Measurements from ENCODE around the gene XPOT. TPM values are rescaled to one million over a fixed set of nuclear protein-coding genes. Genes with fewer than 3 reads are reported as not detected.
"Not testable (repeated sequence)": the region's sequence is repeated elsewhere in the genome, so short reads cannot be mapped to it uniquely, and the experiment has no call there.

XPOT gene, protein sequence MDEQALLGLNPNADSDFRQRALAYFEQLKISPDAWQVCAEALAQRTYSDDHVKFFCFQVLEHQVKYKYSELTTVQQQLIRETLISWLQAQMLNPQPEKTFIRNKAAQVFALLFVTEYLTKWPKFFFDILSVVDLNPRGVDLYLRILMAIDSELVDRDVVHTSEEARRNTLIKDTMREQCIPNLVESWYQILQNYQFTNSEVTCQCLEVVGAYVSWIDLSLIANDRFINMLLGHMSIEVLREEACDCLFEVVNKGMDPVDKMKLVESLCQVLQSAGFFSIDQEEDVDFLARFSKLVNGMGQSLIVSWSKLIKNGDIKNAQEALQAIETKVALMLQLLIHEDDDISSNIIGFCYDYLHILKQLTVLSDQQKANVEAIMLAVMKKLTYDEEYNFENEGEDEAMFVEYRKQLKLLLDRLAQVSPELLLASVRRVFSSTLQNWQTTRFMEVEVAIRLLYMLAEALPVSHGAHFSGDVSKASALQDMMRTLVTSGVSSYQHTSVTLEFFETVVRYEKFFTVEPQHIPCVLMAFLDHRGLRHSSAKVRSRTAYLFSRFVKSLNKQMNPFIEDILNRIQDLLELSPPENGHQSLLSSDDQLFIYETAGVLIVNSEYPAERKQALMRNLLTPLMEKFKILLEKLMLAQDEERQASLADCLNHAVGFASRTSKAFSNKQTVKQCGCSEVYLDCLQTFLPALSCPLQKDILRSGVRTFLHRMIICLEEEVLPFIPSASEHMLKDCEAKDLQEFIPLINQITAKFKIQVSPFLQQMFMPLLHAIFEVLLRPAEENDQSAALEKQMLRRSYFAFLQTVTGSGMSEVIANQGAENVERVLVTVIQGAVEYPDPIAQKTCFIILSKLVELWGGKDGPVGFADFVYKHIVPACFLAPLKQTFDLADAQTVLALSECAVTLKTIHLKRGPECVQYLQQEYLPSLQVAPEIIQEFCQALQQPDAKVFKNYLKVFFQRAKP
- total RNA-seq (2014; rRNA removed; shearing (Covaris generic)): 118 and 141 TPM in 2 replicates

DNA sequence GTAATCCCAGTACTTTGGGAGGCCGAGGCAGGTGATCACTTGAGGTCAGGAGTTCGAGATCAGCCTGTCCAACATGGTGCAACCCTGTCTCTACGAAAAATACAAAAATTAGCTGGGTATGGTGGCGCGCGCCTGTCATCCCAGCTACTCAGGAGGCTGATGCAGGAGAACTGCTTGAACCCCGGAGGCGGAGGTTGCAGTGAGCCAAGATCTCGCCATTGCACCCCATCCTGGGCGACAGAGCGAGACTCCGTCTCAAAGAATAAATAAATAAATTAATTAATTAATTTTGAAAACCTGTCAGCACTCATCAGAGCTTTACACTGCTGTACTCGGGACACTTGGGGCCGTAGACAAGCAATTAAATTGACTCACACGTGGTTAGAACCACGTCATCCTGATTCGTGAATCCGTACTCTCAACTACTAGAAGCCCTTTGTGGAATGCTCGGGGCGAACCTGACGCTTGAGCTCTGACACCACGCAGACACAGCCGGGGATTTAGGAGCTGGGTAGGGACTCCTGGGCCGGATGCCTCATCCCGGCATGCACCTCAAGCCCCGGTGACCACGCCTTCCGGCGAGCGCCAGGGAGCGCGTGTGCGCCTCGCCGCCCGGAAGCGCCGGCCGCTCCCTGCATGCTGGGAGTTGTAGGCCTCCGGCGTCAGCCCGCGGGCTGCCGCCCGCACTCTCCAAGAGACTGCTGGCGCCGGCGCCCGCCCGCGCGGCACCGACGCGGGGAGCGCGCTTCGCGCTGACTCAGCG is at the start of gene XPOT:
Gene XPOT, plus strand, starts transcription at position 686 of the 763 bp plus-strand sequence. CDS start 5,644 bp downstream, outside the sequence.
- DNase-seq: peak; percentile 93
- Histone ChIP-seq H3K4me3 (ENCODE audit: insufficient read depth, low read depth, low read length) (peak within 1 kb of the TSS; percentile 93), H3K27me3 (ENCODE audit: control insufficient read depth, insufficient read depth, low read length) (no peaks in the 10 kb centered on the region), H3K36me3 (replicated peaks; ENCODE audit: control insufficient read depth, insufficient read depth, low read length) (no peaks in the 10 kb centered on the region)

DNA sequence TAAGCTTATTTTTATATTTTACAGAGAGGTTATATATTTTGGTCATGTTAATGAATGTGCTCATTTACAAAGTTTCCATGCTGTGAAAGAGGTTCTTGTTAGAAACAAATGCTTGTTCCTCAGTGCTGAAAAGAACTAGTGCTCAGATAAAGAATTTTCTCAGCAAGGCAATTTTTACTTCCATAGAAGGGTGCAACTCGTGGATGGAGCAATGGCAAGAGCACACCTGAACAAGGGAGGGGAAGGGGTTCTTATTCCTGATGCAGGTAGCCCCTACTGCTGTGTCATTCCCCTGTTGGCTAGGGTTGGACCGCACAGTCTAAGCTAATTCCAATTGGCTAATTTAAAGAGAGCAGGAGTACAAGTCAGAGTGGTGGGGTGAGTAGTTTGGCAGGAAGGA is 48.0 kb upstream of the XPOT start:
- not testable (repeated sequence) for DNase-seq; H3K4me3 ChIP-seq (ENCODE audit: insufficient read depth, low read depth, low read length); H3K27me3 ChIP-seq (ENCODE audit: control insufficient read depth, insufficient read depth, low read length)

DNA sequence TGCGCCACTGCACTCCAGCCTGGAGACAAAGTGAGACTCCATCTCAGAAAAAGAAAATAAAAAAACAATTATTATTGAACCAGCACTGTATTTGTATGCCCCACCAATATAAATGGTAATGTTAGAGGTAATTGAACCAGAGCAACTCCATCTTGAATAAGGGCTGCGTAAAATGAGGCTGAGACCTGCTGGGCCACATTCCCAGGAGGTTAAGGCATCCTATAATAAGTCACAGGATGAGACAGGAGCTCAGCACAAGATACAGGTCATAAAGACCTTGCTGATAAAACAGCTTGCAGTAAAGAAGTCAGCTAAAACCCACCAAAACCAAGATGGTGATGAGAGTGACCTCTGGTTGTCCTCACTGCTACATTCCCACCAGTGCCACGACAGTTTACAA is 43.0 kb upstream of the XPOT start:
- DNase-seq; H3K4me3 ChIP-seq (ENCODE audit: insufficient read depth, low read depth, low read length); H3K27me3 ChIP-seq (ENCODE audit: control insufficient read depth, insufficient read depth, low read length); H3K36me3 ChIP-seq (replicated peaks; ENCODE audit: control insufficient read depth, insufficient read depth, low read length): not testable (repeated sequence)

More for the DNA sequence above, 48.0 kb upstream of the XPOT start:
- not testable (repeated sequence) for H3K36me3 ChIP-seq (replicated peaks; ENCODE audit: control insufficient read depth, insufficient read depth, low read length)

DNA sequence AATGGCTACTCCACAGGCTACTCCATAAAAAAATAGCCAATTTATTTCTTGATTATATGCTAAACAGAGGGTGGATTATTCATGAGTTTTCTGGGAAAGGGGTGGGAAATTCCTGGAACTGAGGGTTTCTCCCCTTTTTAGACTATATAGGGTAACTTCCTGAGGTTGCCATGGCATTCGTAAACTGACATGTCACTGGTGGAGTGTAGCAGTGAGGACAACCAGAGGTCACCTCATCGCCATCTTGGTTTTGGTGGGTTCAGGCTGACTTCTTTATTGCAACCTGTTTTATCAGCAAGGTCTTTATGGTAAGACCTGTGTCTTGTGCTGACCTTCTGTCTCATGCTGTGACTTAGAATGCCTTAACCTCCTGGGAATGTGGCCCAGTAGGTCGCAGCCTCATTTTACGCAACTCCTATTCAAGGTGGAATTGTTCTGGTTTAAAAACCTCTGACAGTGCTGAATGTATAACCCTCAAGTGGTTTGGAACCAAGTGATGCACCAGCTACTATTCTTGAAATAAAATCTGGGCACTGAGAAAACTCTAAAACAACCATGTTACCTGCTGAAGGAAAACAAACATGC is 41.4 kb upstream of the XPOT start:
- H3K27me3 ChIP-seq (ENCODE audit: control insufficient read depth, insufficient read depth, low read length): no peaks in the 10 kb centered on the region
- no peak overlapping the region for H3K4me3 ChIP-seq (ENCODE audit: insufficient read depth, low read depth, low read length)
- no peak for DNase-seq

DNA sequence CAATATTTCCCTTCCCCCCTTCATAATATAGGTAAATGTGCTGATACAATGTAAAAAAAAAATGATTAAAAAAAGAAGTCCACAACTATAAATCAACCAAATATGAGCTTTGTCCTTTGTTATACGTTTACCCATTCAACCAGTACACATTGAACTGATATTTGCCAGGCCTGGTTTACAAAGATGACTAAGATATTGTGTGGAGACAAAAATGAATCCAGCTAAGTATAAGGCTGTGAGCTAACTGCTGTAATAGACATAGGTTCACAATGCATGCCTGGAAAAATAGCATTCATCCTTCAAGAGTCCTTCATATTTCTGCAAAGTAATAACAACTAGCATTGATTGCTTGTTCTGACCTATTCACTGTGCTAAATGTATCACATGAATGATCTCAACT is 20.5 kb upstream of the XPOT start:
- no peaks in the 10 kb centered on the region for H3K27me3 ChIP-seq (ENCODE audit: control insufficient read depth, insufficient read depth, low read length)

More for the DNA sequence above, 41.4 kb upstream of the XPOT start:
- no peaks in the 10 kb centered on the region for H3K36me3 ChIP-seq (replicated peaks; ENCODE audit: control insufficient read depth, insufficient read depth, low read length)

DNA sequence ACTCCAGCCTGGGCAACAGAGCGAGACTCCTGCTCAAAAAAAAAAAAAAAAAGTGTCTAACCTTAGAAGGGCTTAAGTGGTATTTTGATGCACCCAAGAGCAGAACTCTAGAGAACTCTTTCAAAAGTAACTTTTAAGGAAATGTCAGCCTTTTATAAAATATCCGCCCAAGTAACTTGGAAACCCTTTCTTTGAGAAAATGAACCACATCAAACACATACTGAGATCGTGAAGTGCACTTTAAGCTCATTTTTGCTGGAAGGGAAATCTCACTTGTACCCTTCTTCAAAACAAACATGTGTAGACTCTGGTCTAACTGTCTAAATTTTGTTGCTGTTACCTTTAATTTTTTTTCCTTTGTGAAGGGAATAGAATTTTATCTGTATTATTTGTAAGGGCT is 19.2 kb upstream of the XPOT start:
- no peak for DNase-seq
- H3K27me3 ChIP-seq (ENCODE audit: control insufficient read depth, insufficient read depth, low read length): no peaks in the 10 kb centered on the region; the same call in 1 of the 2 replicates
- no peaks in the 10 kb centered on the region for H3K36me3 ChIP-seq (replicated peaks; ENCODE audit: control insufficient read depth, insufficient read depth, low read length)
- H3K4me3 ChIP-seq (ENCODE audit: insufficient read depth, low read depth, low read length): no peak overlapping the region

More for the DNA sequence above, 20.5 kb upstream of the XPOT start:
- Histone ChIP-seq H3K4me3 (ENCODE audit: insufficient read depth, low read depth, low read length) (no peak overlapping the region), H3K36me3 (replicated peaks; ENCODE audit: control insufficient read depth, insufficient read depth, low read length) (no peaks in the 10 kb centered on the region)
- DNase-seq: no peak

DNA sequence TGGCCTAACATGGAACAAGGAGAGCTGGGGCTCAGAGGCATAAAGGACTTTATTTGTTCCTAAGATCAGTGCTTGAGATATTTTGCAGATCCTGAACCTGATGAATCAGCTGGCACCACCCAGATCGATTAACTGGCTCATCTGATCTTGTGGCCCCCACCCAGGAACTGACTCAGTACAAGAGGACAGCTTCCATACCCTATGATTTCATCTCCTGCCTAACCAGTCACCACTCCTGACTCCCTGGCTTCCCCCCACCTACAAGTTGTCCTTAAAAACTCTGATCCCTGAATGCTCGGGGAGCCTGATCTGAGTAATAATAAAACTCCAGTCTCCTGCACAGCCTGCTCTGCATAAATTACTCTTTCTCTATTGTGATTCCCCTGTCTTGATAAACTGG is 18.7 kb upstream of the XPOT start:
- Histone ChIP-seq H3K27me3 (ENCODE audit: control insufficient read depth, insufficient read depth, low read length) (peaks cover 2% of the 10 kb centered on the region; the same call in 1 of the 2 replicates), H3K4me3 (ENCODE audit: insufficient read depth, low read depth, low read length) (no peak overlapping the region), H3K36me3 (replicated peaks; ENCODE audit: control insufficient read depth, insufficient read depth, low read length) (no peaks in the 10 kb centered on the region)
- no peak for DNase-seq

DNA sequence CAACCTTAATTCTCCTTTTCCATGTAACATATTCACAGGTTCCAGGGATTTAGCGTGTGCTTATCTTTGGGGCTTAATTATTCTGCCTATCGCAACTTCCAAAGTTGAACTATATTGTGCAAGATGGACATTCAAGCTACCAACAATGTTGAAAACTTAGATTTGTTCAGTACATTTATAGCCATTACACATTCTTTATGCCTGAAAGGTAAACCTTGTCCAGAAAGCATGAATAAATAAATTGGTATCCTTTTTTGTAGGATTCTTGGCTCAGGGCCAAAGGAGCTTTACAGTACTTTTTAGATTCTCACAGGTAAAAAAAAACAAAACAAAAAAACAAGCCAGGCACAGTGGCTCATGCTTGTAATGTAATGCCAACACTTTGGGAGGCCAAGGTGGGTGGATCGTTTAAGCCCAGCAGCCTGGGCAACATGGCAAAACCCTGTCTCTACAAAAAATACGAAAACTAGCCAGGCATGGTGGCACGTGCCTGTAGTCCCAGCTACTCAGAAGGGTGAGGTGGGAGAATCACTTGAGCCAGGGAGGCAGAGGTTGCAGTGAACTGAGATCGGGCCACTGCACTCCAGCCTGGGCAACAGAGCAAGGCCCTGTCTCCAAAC is 16.9 kb upstream of the XPOT start:
- Histone ChIP-seq H3K36me3 (replicated peaks; ENCODE audit: control insufficient read depth, insufficient read depth, low read length) (no peaks in the 10 kb centered on the region), H3K4me3 (ENCODE audit: insufficient read depth, low read depth, low read length) (no peak overlapping the region), H3K27me3 (ENCODE audit: control insufficient read depth, insufficient read depth, low read length) (peaks cover 2% of the 10 kb centered on the region; the same call in 1 of the 2 replicates)
- no peak for DNase-seq

DNA sequence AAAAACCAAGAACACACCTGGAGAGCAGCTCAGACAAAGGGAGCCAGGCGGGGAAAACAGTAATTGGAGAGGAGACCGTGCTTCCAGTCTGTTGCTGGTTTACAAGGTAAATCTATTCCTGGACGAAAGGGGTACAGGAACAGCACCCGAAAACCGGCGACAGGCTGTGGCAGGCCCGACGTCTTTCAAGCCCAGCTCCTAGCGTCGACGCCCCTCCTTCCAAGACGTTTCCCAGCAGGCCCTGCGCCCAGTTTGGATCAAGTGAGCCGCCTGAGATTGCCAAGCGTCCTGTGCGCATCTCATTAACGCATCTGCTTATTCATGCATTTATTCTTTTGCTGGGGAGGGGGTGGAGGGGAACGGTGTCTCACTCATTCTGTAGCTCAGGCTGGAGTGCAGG is 15.0 kb upstream of the XPOT start:
- peaks cover 2% of the 10 kb centered on the region; the same call in 1 of the 2 replicates for H3K27me3 ChIP-seq (ENCODE audit: control insufficient read depth, insufficient read depth, low read length)
- no peaks in the 10 kb centered on the region for H3K36me3 ChIP-seq (replicated peaks; ENCODE audit: control insufficient read depth, insufficient read depth, low read length)
- no peak for DNase-seq
- no peak overlapping the region for H3K4me3 ChIP-seq (ENCODE audit: insufficient read depth, low read depth, low read length)

DNA sequence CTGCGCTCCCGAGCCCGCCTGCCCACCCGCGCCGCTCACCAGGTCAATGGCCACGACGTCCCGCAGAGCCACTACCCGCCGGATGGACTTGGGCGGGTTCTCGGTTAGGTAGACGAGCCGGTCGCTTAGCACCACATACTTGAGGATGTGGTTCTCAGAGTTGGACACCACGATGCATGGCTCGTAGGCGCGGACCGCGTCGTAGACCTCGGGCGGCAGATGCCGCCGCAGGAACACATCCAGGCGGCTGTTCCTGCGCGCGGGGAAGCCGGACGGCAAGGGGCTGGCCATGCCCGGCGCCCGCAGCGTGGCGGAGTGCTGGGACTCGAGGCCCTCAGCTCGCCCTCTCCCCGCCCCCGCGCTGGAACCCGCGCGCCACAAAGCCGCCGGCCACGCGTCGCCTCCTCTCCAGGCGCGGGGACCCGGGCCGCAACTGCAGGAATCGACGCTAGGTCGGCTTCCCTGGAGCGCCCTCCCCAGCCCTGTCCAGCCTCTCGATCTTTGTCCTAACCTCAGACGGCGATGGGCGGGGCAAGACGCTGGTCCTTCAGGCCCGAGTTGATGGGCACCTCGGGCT is 13.8 kb upstream of the XPOT start, which contains the start of gene C12orf56:
Gene C12orf56, minus strand, starts transcription at position 484 of the 577 bp plus-strand sequence. Its CDS starts 193 bp downstream, at position 291.
- Histone ChIP-seq H3K27me3 (ENCODE audit: control insufficient read depth, insufficient read depth, low read length) (peaks cover 2% of the 10 kb centered on the region; the same call in 1 of the 2 replicates), H3K4me3 (ENCODE audit: insufficient read depth, low read depth, low read length) (peak within 1 kb of the TSS; percentile 40; the same call in 1 of the 2 replicates), H3K36me3 (replicated peaks; ENCODE audit: control insufficient read depth, insufficient read depth, low read length) (no peaks in the 10 kb centered on the region)
- peak; percentile 59 for DNase-seq

DNA sequence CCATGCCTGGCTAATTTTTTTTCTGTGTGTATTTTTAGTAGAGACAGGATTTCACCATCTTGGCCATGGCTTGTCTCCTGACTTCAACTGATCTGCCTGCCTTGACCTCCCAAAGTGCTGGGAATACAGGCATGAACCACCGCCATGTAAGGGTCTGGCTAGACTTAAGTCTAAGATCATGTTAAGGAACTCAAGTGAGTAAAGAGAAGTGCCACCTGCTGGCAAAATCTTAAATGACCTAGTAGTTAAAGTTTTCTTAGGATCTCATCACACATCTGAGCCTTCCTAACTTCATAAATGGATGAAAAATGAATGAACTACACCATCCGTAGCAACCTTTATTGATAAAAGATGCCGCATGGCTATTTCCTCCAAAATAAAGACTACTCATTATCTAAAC is 12.0 kb upstream of the XPOT start:
- H3K27me3 ChIP-seq (ENCODE audit: control insufficient read depth, insufficient read depth, low read length): peaks cover 2% of the 10 kb centered on the region; the same call in 1 of the 2 replicates
- peak; percentile 42 for DNase-seq
- H3K36me3 ChIP-seq (replicated peaks; ENCODE audit: control insufficient read depth, insufficient read depth, low read length): no peaks in the 10 kb centered on the region
- no peak overlapping the region for H3K4me3 ChIP-seq (ENCODE audit: insufficient read depth, low read depth, low read length)

DNA sequence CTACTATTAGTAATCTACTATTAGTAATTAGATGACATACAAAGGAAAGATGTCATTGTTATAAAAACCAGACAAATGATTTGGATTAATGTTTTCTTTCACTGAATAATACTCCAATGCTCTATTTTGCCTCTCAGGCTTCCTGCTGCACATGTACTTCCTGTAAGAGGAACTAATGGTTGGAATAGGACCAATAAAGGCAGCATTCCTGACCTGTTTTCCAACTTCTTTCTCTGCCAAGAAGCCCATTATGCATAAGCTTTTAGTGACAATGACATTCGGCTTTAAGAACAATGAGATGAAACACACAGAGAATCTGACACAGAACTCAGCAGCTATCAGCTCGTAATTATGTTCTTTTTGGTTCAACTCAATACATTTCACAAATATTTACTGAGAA is 8.5 kb upstream of the XPOT start:
- DNase-seq: no peak
- Histone ChIP-seq H3K4me3 (ENCODE audit: insufficient read depth, low read depth, low read length) (no peak overlapping the region), H3K36me3 (replicated peaks; ENCODE audit: control insufficient read depth, insufficient read depth, low read length) (no peaks in the 10 kb centered on the region), H3K27me3 (ENCODE audit: control insufficient read depth, insufficient read depth, low read length) (no peaks in the 10 kb centered on the region; the same call in 1 of the 2 replicates)

DNA sequence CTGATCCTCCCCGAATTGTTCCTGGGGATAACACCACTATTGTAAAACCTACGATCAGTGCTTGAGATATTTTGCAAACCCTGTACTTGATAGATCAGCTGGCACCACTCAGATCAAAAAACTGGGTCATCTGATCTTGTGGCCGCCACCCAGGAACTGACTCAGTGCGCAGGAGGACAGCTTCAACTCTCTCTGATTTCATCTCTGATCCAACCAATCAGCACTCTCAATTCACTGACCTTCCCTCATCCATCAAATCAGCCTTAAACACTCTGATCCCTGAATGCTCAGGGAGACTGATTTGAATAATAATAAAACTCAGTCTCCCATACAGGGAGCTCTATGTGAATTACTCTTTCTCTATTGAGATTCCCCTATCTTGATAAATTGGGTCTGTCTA is 4.2 kb upstream of the XPOT start:
- Histone ChIP-seq H3K27me3 (ENCODE audit: control insufficient read depth, insufficient read depth, low read length) (no peaks in the 10 kb centered on the region), H3K4me3 (ENCODE audit: insufficient read depth, low read depth, low read length) (no peak overlapping the region)
- peak; percentile 49 for DNase-seq

More for the DNA sequence above, 4.2 kb upstream of the XPOT start:
- no peaks in the 10 kb centered on the region for H3K36me3 ChIP-seq (replicated peaks; ENCODE audit: control insufficient read depth, insufficient read depth, low read length)
